Heart right ventricle (tissue), 16 donors: ENCODE data around the gene DIP2C. TPM values are rescaled to one million over a fixed set of nuclear protein-coding genes. Genes with fewer than 3 reads are reported as not detected.

Source experiments
- ATAC-seq, 8 donors: fragments of 200-7000 bp; cut with Tn5 transposase; one replicate each; pipeline ENCODE4 v1.9.1; 2020; ENCODE audit warnings: mild to moderate bottlenecking in 8 of 8, moderate library complexity in 8 of 8, moderate number of reproducible peaks in 1 of 8
- DNase-seq, 2 donors: peaks; one replicate each; pipeline ENCODE4 v3.0.0-alpha.2; 2020
- H3K27ac ChIP-seq, 10 donors: fragments of 200-600 bp; sonication (generic) in 2 of 10; one replicate each; pipeline versions ENCODE4 v1.5.0 to v1.8.0; 2020 to 2022; ENCODE audit warnings: mild to moderate bottlenecking in 3 of 10
- H3K27me3 ChIP-seq, 7 donors: fragments of 200-600 bp; one replicate each; pipeline ENCODE4 v1.8.0; 2021 to 2022; ENCODE audit warnings: mild to moderate bottlenecking in 2 of 7
- H3K36me3 ChIP-seq, 9 donors: fragments of 200-600 bp; sonication (generic) in 1 of 9; one replicate each; pipeline versions ENCODE4 v1.5.0 to v1.8.0; 2020 to 2022; ENCODE audit warnings: mild to moderate bottlenecking in 2 of 9
- H3K4me1 ChIP-seq, 9 donors: fragments of 200-600 bp; sonication (generic) in 1 of 9; one replicate each; pipeline versions ENCODE4 v1.5.0 to v1.8.0; 2020 to 2022; ENCODE audit warnings: mild to moderate bottlenecking in 4 of 9
- H3K4me3 ChIP-seq, 10 donors: fragments of 200-600 bp; sonication (generic) in 2 of 10; one replicate each; pipeline versions ENCODE4 v1.5.0 to v1.8.0; 2020 to 2022; ENCODE audit warnings: mild to moderate bottlenecking in 7 of 10, moderate library complexity in 2 of 10
- H3K9me3 ChIP-seq, 11 donors: fragments of 200-600 bp in 10 of 11; sonication (generic) in 2 of 11; one replicate each; pipeline versions ENCODE4 v1.5.0 to v1.8.0; 2013 to 2022; ENCODE audit warnings: mild to moderate bottlenecking in 2 of 11, control low read depth in 1 of 11, moderate library complexity in 1 of 11
- CTCF ChIP-seq, 9 donors: fragments of 200-600 bp; sonication (generic) in 2 of 9; IDR thresholded peaks; one replicate each; pipeline versions ENCODE4 v1.5.0 to v1.8.0; 2021 to 2022; ENCODE audit warnings: antibody characterized with exemption in 9 of 9, mild to moderate bottlenecking in 5 of 9, moderate library complexity in 1 of 9
- WGBS, 2 donors: extraction: QIAGEN DNeasy Blood & Tissue Kit; methylation state at CpG; one replicate each; pipeline ENCODE4 v1.1.7; 2013; ENCODE audit warnings: inconsistent platforms in 1 of 2; 5-methylcytosine and 5-hydroxymethylcytosine counted together
- intact Hi-C, 10 donors: fragments of 100-400 bp; cut with DNase I; formaldehyde crosslinking; loops; one replicate each; pipeline versions ENCODE4 v1.11.1 to v1.14.2; 2022
- polyA plus RNA-seq, 2 donors: library from polyadenylated mRNA; stranded (reverse); fragments of 200-250 nt; gene quantifications; one replicate each; pipeline ENCODE4 v1.2.3, GENCODE V29; 2013
- total RNA-seq, 10 donors: library from RNA; stranded (reverse); fragmentation: NEBNext Ultra II Directional in 3 of 10; extraction: Animal tissue kit (Norgen Biotek cat#: 25700) in 3 of 10; gene quantifications; one replicate each; pipeline versions ENCODE4 v1.2.1 to v1.2.4, GENCODE V29; 2021 to 2023
- donor health status: Arrhythmogenic right ventricular cardiomyopathy.
- donor health status: ischemic (EF 13 %, LVEDD 7.1; RV severe dilation, severe dysfunction).
- donor health status: healthy with polysubstance abuse.
- donor health status: DM: no; HTN: yes; CAD: no.
- donor health status: DM: no; HTN: no; CAD: no.
- donor health status: ischemic (EF 25% LVEDD 6.9; RV normal size, moderate dysfunction).
- donor health status: ischemic (EF 25% LVEDD 5.7; RV mildly dilated, moderate dysfunction).
- donor health status: healthy.
- donor health status: DM: yes; HTN: yes; CAD: no.
- donor health status: Ischemic cardiomyopathy.
- donor health status: ischemic (EF 35%, LVEDD 5.7; RV mildly dilated, moderate dysfunction).
- donor health status: nonischemic (EF 11% LVEDD 7.7; RV severe dilation, severe dysfunction).
- donor health status: DM: yes; HTN: yes; CAD: no.
- donor health status: PGD.
- donor health status: ischemic (EF 29% LVEDD 5.4; RV normal size, mild dysfunction).
- donor health status: nonischemic (EF 23%, LVEDD 6.1; RV moderate dilation, normal function).

Gene DIP2C
- total and polyA plus RNA-seq, 12 donors, result 7.1 to 48.2 (median 33.7) TPM

GRCh38 chr10:672992-673391 is 16.5 kb downstream of the DIP2C start:
- Histone ChIP-seq H3K9me3 (peaks cover 0 to 10% (median 0%) of the 10 kb centered on the region in 11 donors), H3K4me1 (peaks cover 2 to 24% (median 11%) of the 10 kb centered on the region in 9 donors), H3K27ac (no peak overlapping the region), H3K27me3 (no peaks in the 10 kb centered on the region), H3K36me3 (no peaks in the 10 kb centered on the region), H3K4me3 (no peak overlapping the region)
- intact Hi-C loops, result loop anchor here in 2 of 10 donors (5.0 kb wide), 2 partner anchors 46 to 56 kb away; no protein-coding TSS in a partner anchor
- no peak for DNase-seq
- ATAC-seq, result peak in 3 of 8 donors; percentile 13 to 33 (median 17)
- TF ChIP-seq CTCF (IDR thresholded peaks at IDR 0.05), result no peak
- 77 to 83% methylated on average over 5 of the region's 5 CpGs for WGBS, 2 donors

GRCh38 chr10:672203-672602 is 17.3 kb downstream of the DIP2C start:
- H3K9me3 ChIP-seq, result peaks cover 0 to 10% (median 0%) of the 10 kb centered on the region in 11 donors
- peaks cover 0 to 19% (median 8%) of the 10 kb centered on the region in 9 donors for H3K4me1 ChIP-seq
- ATAC-seq, result peak in 1 of 8 donors; percentile 56
- 97 to 98% methylated on average over 24 of the region's 24 CpGs for WGBS, 2 donors
- H3K36me3 ChIP-seq, result no peaks in the 10 kb centered on the region
- DNase-seq, result no peak
- H3K27me3 ChIP-seq, result no peaks in the 10 kb centered on the region
- no peak overlapping the region for H3K4me3 ChIP-seq
- intact Hi-C loops, result loop anchor here in 2 of 10 donors (5.0 kb wide), 2 partner anchors 45 to 55 kb away; no protein-coding TSS in a partner anchor
- no peak overlapping the region for H3K27ac ChIP-seq
- no peak for TF ChIP-seq CTCF (IDR thresholded peaks at IDR 0.05)

GRCh38 chr10:670990-671389 is 18.5 kb downstream of the DIP2C start:
- WGBS, 2 donors, result 89 to 90% methylated on average over 26 of the region's 26 CpGs
- DNase-seq (no peak), ATAC-seq (no peak)
- Histone ChIP-seq H3K9me3 (peaks cover 0 to 10% (median 0%) of the 10 kb centered on the region in 11 donors), H3K36me3 (no peaks in the 10 kb centered on the region), H3K4me3 (no peak overlapping the region), H3K4me1 (peaks cover 0 to 23% (median 4%) of the 10 kb centered on the region in 9 donors), H3K27ac (no peak overlapping the region), H3K27me3 (no peaks in the 10 kb centered on the region)
- intact Hi-C loops, result loop anchor here in 2 of 10 donors (5.0 kb wide), 2 partner anchors 44 to 54 kb away; no protein-coding TSS in a partner anchor
- no peak for TF ChIP-seq CTCF (IDR thresholded peaks at IDR 0.05)

GRCh38 chr10:670038-670437 is 19.4 kb downstream of the DIP2C start:
- ATAC-seq (no peak), DNase-seq (no peak)
- Histone ChIP-seq H3K27me3 (no peaks in the 10 kb centered on the region), H3K9me3 (peaks cover 0 to 10% (median 0%) of the 10 kb centered on the region in 11 donors), H3K36me3 (no peaks in the 10 kb centered on the region), H3K4me3 (no peak overlapping the region), H3K4me1 (peaks cover 0 to 25% (median 7%) of the 10 kb centered on the region in 9 donors), H3K27ac (no peak overlapping the region)
- intact Hi-C loops, result loop anchor here in 2 of 10 donors (5.0 kb wide), 2 partner anchors 43 to 53 kb away; no protein-coding TSS in a partner anchor
- WGBS, 2 donors, result 89 to 90% methylated on average over 19 of the region's 19 CpGs
- no peak for TF ChIP-seq CTCF (IDR thresholded peaks at IDR 0.05)
